NCI-H2029 (cell line): ENCODE results near the gene MAML1.
"Not testable (repeated sequence)": the region's sequence is repeated elsewhere in the genome, so short reads cannot be mapped to it uniquely, and the experiment has no call there.

Source experiments
- DNase-seq: peaks from one replicate; lab custom pipeline; 2025; lab: John Stamatoyannopoulos, UW

MAML1 gene

GRCh38 chr5:179732412-179732917 is at the start of gene MAML1:
TSS of gene MAML1 (plus strand) at chr5:179732822. CDS start at chr5:179733113, 291 bp downstream.
- DNase-seq, result peak; percentile 99

GRCh38 chr5:179689212-179689611 is 43.4 kb upstream of the MAML1 start:
- DNase-seq, result not testable (repeated sequence)

GRCh38 chr5:179694561-179694960 is 38.1 kb upstream of the MAML1 start:
- no peak for DNase-seq

- no peak for DNase-seq
These were observed 36.0 kb upstream of the MAML1 start for GRCh38 chr5:179696603-179697002.

- DNase-seq, result no peak
These were observed 35.5 kb upstream of the MAML1 start for GRCh38 chr5:179697108-179697507.

GRCh38 chr5:179697543-179697942 is 35.1 kb upstream of the MAML1 start:
- not testable (repeated sequence) for DNase-seq

- peak; percentile 98 for DNase-seq
These were observed 34.4 kb upstream of the MAML1 start for GRCh38 chr5:179697993-179698934.

GRCh38 chr5:179698935-179699615 is 33.5 kb upstream of the MAML1 start, which contains the start of gene CANX:
TSS of gene CANX (plus strand) at chr5:179698967. CDS start at chr5:179705682, 6,715 bp downstream.
- no peak for DNase-seq

- peak; percentile 63 for DNase-seq
These were observed 32.9 kb upstream of the MAML1 start for GRCh38 chr5:179699616-179700237.

- DNase-seq, result no peak
These were observed 32.2 kb upstream of the MAML1 start for GRCh38 chr5:179700401-179700918.

GRCh38 chr5:179716286-179716685 is 16.3 kb upstream of the MAML1 start:
- DNase-seq, result no peak

- DNase-seq, result no peak
These were observed 12.4 kb upstream of the MAML1 start for GRCh38 chr5:179720222-179720621.

- no peak for DNase-seq
These were observed 8.5 kb upstream of the MAML1 start for GRCh38 chr5:179724163-179724562.

- no peak for DNase-seq
These were observed 5.5 kb upstream of the MAML1 start for GRCh38 chr5:179727106-179727505.

GRCh38 chr5:179729303-179729702 is 3.3 kb upstream of the MAML1 start:
- no peak for DNase-seq

GRCh38 chr5:179729727-179730126 is 2.9 kb upstream of the MAML1 start:
- DNase-seq, result no peak

GRCh38 chr5:179730356-179730755 is 2.3 kb upstream of the MAML1 start:
- no peak for DNase-seq

- DNase-seq, result no peak
These were observed 1.8 kb upstream of the MAML1 start for GRCh38 chr5:179730852-179731251.

- no peak for DNase-seq
These were observed 721 bp upstream of the MAML1 start for GRCh38 chr5:179731791-179732411.

GRCh38 chr5:179732918-179733771 is 523 bp downstream of the MAML1 start:
- peak; percentile 16 for DNase-seq

GRCh38 chr5:179733772-179734126 is 1.1 kb downstream of the MAML1 start:
- no peak for DNase-seq
